Liver (tissue), 9 donors: Measurements from ENCODE around the gene PPM1A. TPM values are rescaled to one million over a fixed set of nuclear protein-coding genes. Genes with fewer than 3 reads are reported as not detected.

Source experiments
- DNase-seq: peaks from one replicate; pipeline ENCODE4 v3.0.0-alpha.2; 2017; ENCODE audit warnings: low spot score
- H3K27ac ChIP-seq, 2 donors: one replicate each; pipeline ENCODE4 v1.7.0; 2013; ENCODE audit warnings: inconsistent platforms in 2 of 2, low read length in 2 of 2, control low read depth in 1 of 2, low read depth in 1 of 2, mild to moderate bottlenecking in 1 of 2
- H3K27me3 ChIP-seq, 4 donors: one replicate each; pipeline versions ENCODE4 v1.6.1 to v1.7.0; 2013; ENCODE audit warnings: low read length in 3 of 4, inconsistent platforms in 1 of 4, mild to moderate bottlenecking in 1 of 4, moderate library complexity in 1 of 4; ENCODE audit not compliant: control insufficient read depth in 4 of 4, insufficient read depth in 4 of 4
- H3K36me3 ChIP-seq, 4 donors: one replicate each; pipeline versions ENCODE4 v1.6.1 to v1.7.0; 2013; ENCODE audit warnings: low read length in 3 of 4, mild to moderate bottlenecking in 3 of 4, low read depth in 1 of 4, moderate library complexity in 1 of 4; ENCODE audit not compliant: control insufficient read depth in 4 of 4, insufficient read depth in 3 of 4
- H3K4me1 ChIP-seq, 4 donors: one replicate each; pipeline versions ENCODE4 v1.6.1 to v1.7.0; 2013; ENCODE audit warnings: low read length in 3 of 4, mild to moderate bottlenecking in 3 of 4, moderate library complexity in 1 of 4; ENCODE audit not compliant: control insufficient read depth in 4 of 4, insufficient read depth in 4 of 4
- H3K4me3 ChIP-seq, 3 donors: one replicate each; pipeline versions ENCODE4 v1.6.1 to v1.7.0; 2013; ENCODE audit warnings: low read length in 3 of 3, control low read depth in 1 of 3, low read depth in 1 of 3, mild to moderate bottlenecking in 1 of 3
- H3K9ac ChIP-seq, 2 donors: one replicate each; pipeline ENCODE4 v1.7.0; 2013; ENCODE audit warnings: low read length in 2 of 2, mild to moderate bottlenecking in 2 of 2, moderate library complexity in 2 of 2, control low read depth in 1 of 2, low read depth in 1 of 2
- H3K9me3 ChIP-seq, 4 donors: one replicate each; pipeline versions ENCODE4 v1.6.1 to v1.7.0; 2013; ENCODE audit warnings: low read length in 3 of 4; ENCODE audit not compliant: control insufficient read depth in 4 of 4
- CTCF ChIP-seq: fragments of 150-350 bp; IDR thresholded peaks from 2 replicates; pipeline ENCODE4 v1.5.1; 2017; ENCODE audit warnings: improper control_type of control experiment, low read depth, low read length; ENCODE audit not compliant: missing input control
- EGR1 ChIP-seq, 2 donors: IDR thresholded peaks; 2 replicates each; pipeline ENCODE4 v1.6.1; 2016 to 2018; ENCODE audit warnings: antibody characterized with exemption in 2 of 2, low read depth in 2 of 2
- FOXA1 ChIP-seq: IDR thresholded peaks from 2 replicates; pipeline ENCODE4 v1.6.1; 2016; ENCODE audit warnings: antibody characterized with exemption
- FOXA2 ChIP-seq: IDR thresholded peaks from 2 replicates; pipeline ENCODE4 v1.6.1; 2016; ENCODE audit warnings: antibody characterized with exemption
- GABPA ChIP-seq, 2 donors: IDR thresholded peaks in 1 of 2; conservative IDR thresholded peaks in 1 of 2; 2 replicates each; pipeline ENCODE4 v1.6.1; 2016; ENCODE audit warnings: antibody characterized with exemption in 2 of 2, mild to moderate bottlenecking in 1 of 2, moderate library complexity in 1 of 2
- HNF4A ChIP-seq, 2 donors: conservative IDR thresholded peaks; 2 replicates each; pipeline ENCODE4 v1.6.1; 2016; ENCODE audit warnings: antibody characterized with exemption in 2 of 2, mild to moderate bottlenecking in 2 of 2
- HNF4G ChIP-seq: IDR thresholded peaks from 2 replicates; pipeline ENCODE4 v1.6.1; 2016; ENCODE audit warnings: antibody characterized with exemption
- JUND ChIP-seq, 2 donors: IDR thresholded peaks; 2 replicates each; pipeline ENCODE4 v1.6.1; 2016; ENCODE audit warnings: antibody characterized with exemption in 2 of 2
- NR2F2 ChIP-seq: IDR thresholded peaks from 2 replicates; pipeline ENCODE4 v1.6.1; 2016; ENCODE audit warnings: antibody characterized with exemption
- RAD21 ChIP-seq, 2 donors: IDR thresholded peaks; 2 replicates each; pipeline ENCODE4 v1.6.1; 2016; ENCODE audit warnings: antibody characterized with exemption in 2 of 2, mild to moderate bottlenecking in 2 of 2
- RXRA ChIP-seq, 2 donors: IDR thresholded peaks; 2 replicates each; pipeline ENCODE4 v1.6.1; 2017 to 2018; ENCODE audit warnings: antibody characterized with exemption in 2 of 2, mild to moderate bottlenecking in 1 of 2
- SP1 ChIP-seq: IDR thresholded peaks from 2 replicates; pipeline ENCODE4 v1.6.1; 2018; ENCODE audit warnings: antibody characterized with exemption, mild to moderate bottlenecking
- TAF1 ChIP-seq: conservative IDR thresholded peaks from 2 replicates; pipeline ENCODE4 v1.6.1; 2016; ENCODE audit warnings: antibody characterized with exemption, mild to moderate bottlenecking
- YY1 ChIP-seq: IDR thresholded peaks from 2 replicates; pipeline ENCODE4 v1.6.1; 2016; ENCODE audit warnings: antibody characterized with exemption, mild to moderate bottlenecking
- ZBTB33 ChIP-seq: IDR thresholded peaks from 2 replicates; pipeline ENCODE4 v1.6.1; 2016; ENCODE audit warnings: antibody characterized with exemption
- WGBS: extraction: QIAGEN DNeasy Blood & Tissue Kit; methylation state at CpG from one replicate; pipeline ENCODE4 v1.1.7; 2013; 5-methylcytosine and 5-hydroxymethylcytosine counted together
- polyA plus RNA-seq, 2 donors: library from polyadenylated mRNA; stranded (reverse) in 1 of 2; unstranded in 1 of 2; fragments of 200-250 nt in 1 of 2; fragments of >200 nt in 1 of 2; fragmentation: Nextera tagmentation in 1 of 2; extraction: Ambion mirVana in 1 of 2; gene quantifications; one replicate each; pipeline versions ENCODE4 v1.2.1 to v1.2.3, GENCODE V29; 2013 to 2015
- total RNA-seq, 2 donors: library from RNA; depleted of rRNA; stranded (reverse); fragments of >200 nt; gene quantifications; one replicate each; pipeline ENCODE4 v1.2.3, GENCODE V29; 2014
- TF ChIP-seq, protein P1 (sequence below): IDR thresholded peaks from 2 replicates; pipeline ENCODE4 v1.6.1; 2016; ENCODE audit warnings: antibody characterized with exemption, mild to moderate bottlenecking
- TF ChIP-seq, protein P2 (sequence below): IDR thresholded peaks from 2 replicates; pipeline ENCODE4 v1.6.1; 2016; ENCODE audit warnings: antibody characterized with exemption
- donor health status: healthy.
- donor health status: healthy.
- donor health status: healthy.
- donor health status: healthy.
- donor health status: healthy.

The PPM1A gene
- total and polyA plus RNA-seq, 4 donors: 23.0 to 43.2 (median 29.5) TPM

DNA sequence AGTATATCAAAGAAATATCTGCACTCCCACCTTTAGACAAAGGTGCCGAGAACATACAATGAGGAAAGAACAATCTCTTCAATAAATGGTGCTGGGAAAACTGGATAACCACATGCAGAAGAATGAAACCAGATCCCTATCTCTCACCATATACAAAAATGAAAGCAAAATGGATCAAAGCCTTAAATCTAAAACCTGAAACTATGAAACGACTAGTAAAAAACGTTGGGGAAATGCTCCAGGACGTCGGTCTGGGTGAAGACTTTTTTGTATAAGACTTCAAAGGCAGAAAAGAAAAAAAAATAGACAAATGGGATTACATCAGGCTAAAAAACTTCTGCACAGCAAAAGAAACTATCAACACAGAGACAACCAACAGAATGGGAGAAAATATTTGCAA lies 83.8 kb downstream of the PPM1A start:
- 60% methylated on average over 5 of the region's 5 CpGs for WGBS
- Histone ChIP-seq H3K9ac (no peak overlapping the region), H3K9me3 (no peaks in the 10 kb centered on the region), H3K36me3 (no peaks in the 10 kb centered on the region), H3K27ac (no peak overlapping the region), H3K4me3 (no peak overlapping the region), H3K4me1 (peaks cover 0 to 8% (median 4%) of the 10 kb centered on the region in 4 donors), H3K27me3 (no peaks in the 10 kb centered on the region)
- DNase-seq: no peak
- no peak for TF ChIP-seq HNF4G
- TF ChIP-seq, protein P1, sequence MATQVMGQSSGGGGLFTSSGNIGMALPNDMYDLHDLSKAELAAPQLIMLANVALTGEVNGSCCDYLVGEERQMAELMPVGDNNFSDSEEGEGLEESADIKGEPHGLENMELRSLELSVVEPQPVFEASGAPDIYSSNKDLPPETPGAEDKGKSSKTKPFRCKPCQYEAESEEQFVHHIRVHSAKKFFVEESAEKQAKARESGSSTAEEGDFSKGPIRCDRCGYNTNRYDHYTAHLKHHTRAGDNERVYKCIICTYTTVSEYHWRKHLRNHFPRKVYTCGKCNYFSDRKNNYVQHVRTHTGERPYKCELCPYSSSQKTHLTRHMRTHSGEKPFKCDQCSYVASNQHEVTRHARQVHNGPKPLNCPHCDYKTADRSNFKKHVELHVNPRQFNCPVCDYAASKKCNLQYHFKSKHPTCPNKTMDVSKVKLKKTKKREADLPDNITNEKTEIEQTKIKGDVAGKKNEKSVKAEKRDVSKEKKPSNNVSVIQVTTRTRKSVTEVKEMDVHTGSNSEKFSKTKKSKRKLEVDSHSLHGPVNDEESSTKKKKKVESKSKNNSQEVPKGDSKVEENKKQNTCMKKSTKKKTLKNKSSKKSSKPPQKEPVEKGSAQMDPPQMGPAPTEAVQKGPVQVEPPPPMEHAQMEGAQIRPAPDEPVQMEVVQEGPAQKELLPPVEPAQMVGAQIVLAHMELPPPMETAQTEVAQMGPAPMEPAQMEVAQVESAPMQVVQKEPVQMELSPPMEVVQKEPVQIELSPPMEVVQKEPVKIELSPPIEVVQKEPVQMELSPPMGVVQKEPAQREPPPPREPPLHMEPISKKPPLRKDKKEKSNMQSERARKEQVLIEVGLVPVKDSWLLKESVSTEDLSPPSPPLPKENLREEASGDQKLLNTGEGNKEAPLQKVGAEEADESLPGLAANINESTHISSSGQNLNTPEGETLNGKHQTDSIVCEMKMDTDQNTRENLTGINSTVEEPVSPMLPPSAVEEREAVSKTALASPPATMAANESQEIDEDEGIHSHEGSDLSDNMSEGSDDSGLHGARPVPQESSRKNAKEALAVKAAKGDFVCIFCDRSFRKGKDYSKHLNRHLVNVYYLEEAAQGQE: no peak
- TF ChIP-seq EGR1 (IDR thresholded peaks at IDR 0.05; ENCODE audit: low read depth in 2 of 2): no peak

DNA sequence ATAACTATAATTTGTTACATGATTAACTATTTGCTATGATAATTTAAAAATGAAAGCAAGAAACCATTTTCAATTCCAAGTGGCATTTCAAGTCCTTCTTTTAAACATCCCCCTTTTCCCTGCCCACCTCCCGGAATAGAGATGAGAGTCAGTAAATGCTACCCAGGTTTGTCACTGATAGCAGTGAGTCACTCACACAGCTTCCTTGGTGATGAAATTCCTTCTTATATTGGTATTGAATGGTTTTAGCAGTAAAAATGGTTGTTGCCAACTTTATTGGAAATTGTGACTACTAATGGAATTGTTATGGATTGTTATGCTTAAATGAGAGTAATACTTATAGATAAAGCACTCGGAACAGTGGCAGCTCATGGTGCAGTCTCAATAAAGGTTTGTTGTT lies 90.5 kb downstream of the PPM1A start:
- H3K4me1 ChIP-seq: no peaks in the 10 kb centered on the region
- H3K36me3 ChIP-seq: no peaks in the 10 kb centered on the region
- TF ChIP-seq FOXA2 (no peak), EGR1 (IDR thresholded peaks at IDR 0.05; ENCODE audit: low read depth in 2 of 2) (no peak)
- no peak overlapping the region for H3K27ac ChIP-seq
- DNase-seq: no peak
- no peak overlapping the region for H3K9ac ChIP-seq
- 77% methylated on average over 2 of the region's 2 CpGs for WGBS
- peaks cover 0 to 3% (median 0%) of the 10 kb centered on the region in 4 donors for H3K27me3 ChIP-seq
- no peak overlapping the region for H3K4me3 ChIP-seq
- no peaks in the 10 kb centered on the region for H3K9me3 ChIP-seq

- Histone ChIP-seq H3K4me3 (no peak overlapping the region), H3K4me1 (no peaks in the 10 kb centered on the region), H3K9ac (no peak overlapping the region), H3K27me3 (no peaks in the 10 kb centered on the region), H3K36me3 (no peaks in the 10 kb centered on the region), H3K9me3 (no peaks in the 10 kb centered on the region), H3K27ac (no peak overlapping the region)
- no peak for DNase-seq
- 73% methylated on average over 6 of the region's 6 CpGs for WGBS
- TF ChIP-seq RAD21 (IDR thresholded peaks at IDR 0.05): no peak
- TF ChIP-seq, protein P1: no peak
- TF ChIP-seq FOXA2: no peak
- TF ChIP-seq, protein P2, sequence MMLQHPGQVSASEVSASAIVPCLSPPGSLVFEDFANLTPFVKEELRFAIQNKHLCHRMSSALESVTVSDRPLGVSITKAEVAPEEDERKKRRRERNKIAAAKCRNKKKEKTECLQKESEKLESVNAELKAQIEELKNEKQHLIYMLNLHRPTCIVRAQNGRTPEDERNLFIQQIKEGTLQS: no peak
- no peak for TF ChIP-seq NR2F2
- no peak for TF ChIP-seq YY1
- no peak for TF ChIP-seq CTCF
- TF ChIP-seq RXRA (IDR thresholded peaks at IDR 0.05): no peak
- TF ChIP-seq HNF4A (conservative IDR thresholded peaks at IDR 0.05): no peak
- TF ChIP-seq JUND (IDR thresholded peaks at IDR 0.05): no peak
- no peak for TF ChIP-seq EGR1 (IDR thresholded peaks at IDR 0.05; ENCODE audit: low read depth in 2 of 2)
- TF ChIP-seq SP1: no peak
- no peak for TF ChIP-seq GABPA (IDR thresholded peaks at IDR 0.05 in 1 of 2, conservative IDR thresholded peaks at IDR 0.05 in 1 of 2)
- no peak for TF ChIP-seq TAF1
- no peak for TF ChIP-seq FOXA1
- TF ChIP-seq ZBTB33: no peak
Observed at GRCh38 chr14:60343571-60344071, 94.6 kb downstream of the PPM1A start.
